Measurements from ENCODE around the gene CACNA2D4.

DNA sequence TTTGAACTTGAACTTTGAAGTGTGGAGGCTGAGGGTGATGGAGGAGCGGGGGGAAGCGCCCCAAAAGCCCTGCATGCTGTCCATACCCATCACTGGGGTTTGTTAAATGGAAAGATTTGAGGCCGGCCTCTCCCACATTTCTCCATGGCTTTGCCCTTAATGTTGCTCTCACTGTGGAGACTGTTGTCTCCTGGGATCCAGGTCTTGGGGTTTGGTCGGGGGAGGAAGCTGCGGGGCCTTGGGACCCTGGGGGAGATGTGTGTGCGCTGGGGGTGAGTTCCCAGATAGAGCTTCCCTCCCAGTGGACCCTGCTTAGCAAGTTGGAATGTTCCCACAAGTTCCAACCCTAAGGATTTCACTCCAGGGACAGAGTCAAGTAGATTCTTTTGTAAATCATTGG lies 126.0 kb downstream of the CACNA2D4 start:
- TF ChIP-seq, protein P1, sequence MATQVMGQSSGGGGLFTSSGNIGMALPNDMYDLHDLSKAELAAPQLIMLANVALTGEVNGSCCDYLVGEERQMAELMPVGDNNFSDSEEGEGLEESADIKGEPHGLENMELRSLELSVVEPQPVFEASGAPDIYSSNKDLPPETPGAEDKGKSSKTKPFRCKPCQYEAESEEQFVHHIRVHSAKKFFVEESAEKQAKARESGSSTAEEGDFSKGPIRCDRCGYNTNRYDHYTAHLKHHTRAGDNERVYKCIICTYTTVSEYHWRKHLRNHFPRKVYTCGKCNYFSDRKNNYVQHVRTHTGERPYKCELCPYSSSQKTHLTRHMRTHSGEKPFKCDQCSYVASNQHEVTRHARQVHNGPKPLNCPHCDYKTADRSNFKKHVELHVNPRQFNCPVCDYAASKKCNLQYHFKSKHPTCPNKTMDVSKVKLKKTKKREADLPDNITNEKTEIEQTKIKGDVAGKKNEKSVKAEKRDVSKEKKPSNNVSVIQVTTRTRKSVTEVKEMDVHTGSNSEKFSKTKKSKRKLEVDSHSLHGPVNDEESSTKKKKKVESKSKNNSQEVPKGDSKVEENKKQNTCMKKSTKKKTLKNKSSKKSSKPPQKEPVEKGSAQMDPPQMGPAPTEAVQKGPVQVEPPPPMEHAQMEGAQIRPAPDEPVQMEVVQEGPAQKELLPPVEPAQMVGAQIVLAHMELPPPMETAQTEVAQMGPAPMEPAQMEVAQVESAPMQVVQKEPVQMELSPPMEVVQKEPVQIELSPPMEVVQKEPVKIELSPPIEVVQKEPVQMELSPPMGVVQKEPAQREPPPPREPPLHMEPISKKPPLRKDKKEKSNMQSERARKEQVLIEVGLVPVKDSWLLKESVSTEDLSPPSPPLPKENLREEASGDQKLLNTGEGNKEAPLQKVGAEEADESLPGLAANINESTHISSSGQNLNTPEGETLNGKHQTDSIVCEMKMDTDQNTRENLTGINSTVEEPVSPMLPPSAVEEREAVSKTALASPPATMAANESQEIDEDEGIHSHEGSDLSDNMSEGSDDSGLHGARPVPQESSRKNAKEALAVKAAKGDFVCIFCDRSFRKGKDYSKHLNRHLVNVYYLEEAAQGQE (IDR thresholded peaks at IDR 0.05; ENCODE audit: borderline replicate concordance in 1 of 2, low read depth in 1 of 2, low read length in 2 of 2) = no peak
- no peak for TF ChIP-seq ZNF205 (CRISPR knock-in tag; IDR thresholded peaks at IDR 0.05)
- TF ChIP-seq ZNF329 (CRISPR knock-in tag; IDR thresholded peaks at IDR 0.05; ENCODE audit: low read depth) = no peak
- no peak for TF ChIP-seq ZBTB1 (CRISPR knock-in tag; IDR thresholded peaks at IDR 0.05; ENCODE audit: borderline replicate concordance)
- TF ChIP-seq NFE2L2 (IDR thresholded peaks at IDR 0.05; ENCODE audit: low read length) = no peak
- TF ChIP-seq ZBTB38 (CRISPR knock-in tag; IDR thresholded peaks at IDR 0.05) = no peak
- no peak for TF ChIP-seq KDM1A (CRISPR knock-in tag; IDR thresholded peaks at IDR 0.05)
